HCT116 (cell line): Measurements from ENCODE around the gene SIX5. TPM values are rescaled to one million over a fixed set of nuclear protein-coding genes. Genes with fewer than 3 reads are reported as not detected.

Experiments
- ATAC-seq: fragments of 200-7000 bp; cut with Tn5 transposase; 2 replicates; pipeline ENCODE4 v1.9.1; 2020; ENCODE audit warnings: mild to moderate bottlenecking, moderate library complexity
- BruUV-seq: library from RNA; stranded (reverse); fragments of 400-500 nt; replicated peaks from 2 replicates; lab custom pipeline; 2021; lab: Mats Ljungman, UMichigan
- CTCF ChIA-PET: fragments of 300-600 bp; sonication (Branson Sonifier 250); formaldehyde crosslinking; loops from one replicate; lab custom pipeline; 2021; ENCODE audit warnings: antibody characterized with exemption; lab: Charles Lee
- POLR2A ChIA-PET: fragments of 300-600, 350-600 bp; sonication (Branson Sonifier 250); formaldehyde crosslinking; loops from one replicate; lab custom pipeline; 2021; ENCODE audit warnings: antibody characterized with exemption; lab: Charles Lee
- RAD21 ChIA-PET, 2 experiments: fragments of 300-600 bp; sonication (Branson Sonifier 250); formaldehyde crosslinking; loops; one replicate each; lab custom pipeline; 2023; ENCODE audit warnings: low total read pairs in 2 of 2; ENCODE audit not compliant: uncharacterized antibody in 2 of 2, unreplicated experiment in 2 of 2, low non-redundant PET in 1 of 2; lab: Charles Lee
- DNase-seq: peaks from one replicate; pipeline ENCODE4 v3.0.0-alpha.2; 2010; ENCODE audit warnings: low read depth, low spot score
- H2AFZ ChIP-seq: fragments of 200-600 bp; shearing (Covaris generic), sonication (generic); 2 replicates; pipeline ENCODE4 v1.6.1; 2017; ENCODE audit warnings: low read depth, mixed run types, mixed read lengths, antibody characterized with exemption, low read length; ENCODE audit not compliant: poor library complexity, severe bottlenecking
- H3K27ac ChIP-seq: 2 replicates; pipeline ENCODE4 v1.5.1; 2012; ENCODE audit warnings: low read depth, low read length
- H3K27me3 ChIP-seq: fragments of 200-600 bp; sonication (generic); 2 replicates; pipeline ENCODE4 v1.6.1; 2016; ENCODE audit warnings: mixed run types, low read length, mixed read lengths; ENCODE audit not compliant: insufficient read depth
- H3K36me3 ChIP-seq, 2 experiments: fragments of 200-500 bp in 1 of 2; fragments of 200-600 bp in 1 of 2; sonication (Bioruptor generic) in 1 of 2; sonication (generic) in 1 of 2; 2 replicates each; pipeline versions ENCODE4 v1.5.1 to v1.6.1; 2014 to 2016; ENCODE audit warnings: low read length in 2 of 2, inconsistent platforms in 1 of 2, mixed read lengths in 1 of 2, mixed run types in 1 of 2; ENCODE audit not compliant: insufficient read depth in 2 of 2, control insufficient read depth in 1 of 2
- H3K4me1 ChIP-seq, 2 experiments: fragments of 200-600 bp in 1 of 2; sonication (generic) in 1 of 2; 2 replicates each; pipeline versions ENCODE4 v1.5.1 to v1.6.1; 2012 to 2017; ENCODE audit warnings: low read length in 2 of 2, inconsistent platforms in 1 of 2, mild to moderate bottlenecking in 1 of 2, mixed read lengths in 1 of 2, mixed run types in 1 of 2, moderate library complexity in 1 of 2; ENCODE audit not compliant: insufficient read depth in 2 of 2, control insufficient read depth in 1 of 2
- H3K4me2 ChIP-seq: fragments of 200-600 bp; sonication (generic); 2 replicates; pipeline ENCODE4 v1.6.1; 2017; ENCODE audit warnings: mixed run types, low read length, mixed read lengths
- H3K4me3 ChIP-seq, 2 experiments: fragments of 200-600 bp in 1 of 2; sonication (generic) in 1 of 2; replicated peaks in 1 of 2; 2 replicates each; pipeline ENCODE4 v1.5.1; 2011 to 2016; ENCODE audit warnings: low read length in 2 of 2, control low read depth in 1 of 2, low read depth in 1 of 2, mild to moderate bottlenecking in 1 of 2, mixed read lengths in 1 of 2, mixed run types in 1 of 2
- H3K79me2 ChIP-seq: fragments of 200-600 bp; sonication (generic); 2 replicates; pipeline ENCODE4 v1.6.1; 2017; ENCODE audit warnings: mild to moderate bottlenecking, mixed run types, low read length, moderate library complexity, mixed read lengths; ENCODE audit not compliant: insufficient read depth
- H3K9ac ChIP-seq: fragments of 200-600 bp; sonication (generic); 2 replicates; pipeline ENCODE4 v1.6.1; 2016; ENCODE audit warnings: low read length, mixed read lengths
- H3K9me2 ChIP-seq: fragments of 200-600 bp; sonication (generic), shearing (Covaris generic); 2 replicates; pipeline ENCODE4 v1.6.1; 2017; ENCODE audit warnings: mixed run types, mild to moderate bottlenecking, moderate library complexity; ENCODE audit not compliant: insufficient read depth
- H3K9me3 ChIP-seq, 2 experiments: fragments of 200-500 bp in 1 of 2; fragments of 200-600 bp in 1 of 2; sonication (Bioruptor generic) in 1 of 2; sonication (generic) in 1 of 2; 2 replicates each; pipeline ENCODE4 v1.6.1; 2014 to 2017; ENCODE audit warnings: low read length in 2 of 2, mixed read lengths in 2 of 2, inconsistent platforms in 1 of 2, low read depth in 1 of 2, mild to moderate bottlenecking in 1 of 2, mixed run types in 1 of 2, moderate library complexity in 1 of 2; ENCODE audit not compliant: control insufficient read depth in 1 of 2, insufficient read depth in 1 of 2
- H4K20me1 ChIP-seq: fragments of 200-600 bp; sonication (generic), shearing (Covaris generic); 2 replicates; pipeline ENCODE4 v1.6.1; 2017; ENCODE audit warnings: mixed run types, mild to moderate bottlenecking, moderate library complexity; ENCODE audit not compliant: insufficient read depth
- CEBPB ChIP-seq: IDR thresholded peaks from 2 replicates; pipeline ENCODE4 v1.6.1; 2012; ENCODE audit warnings: low read depth
- EGR1 ChIP-seq: IDR thresholded peaks from 2 replicates; pipeline ENCODE4 v1.6.1; 2012; ENCODE audit warnings: low read depth
- EZH2 ChIP-seq: fragments of 200-600 bp; sonication (generic); IDR thresholded peaks from 2 replicates; pipeline ENCODE4 v1.6.1; 2017; ENCODE audit warnings: antibody characterized with exemption, mixed run types
- FOSL1 ChIP-seq: IDR thresholded peaks from 2 replicates; pipeline ENCODE4 v1.6.1; 2012; ENCODE audit warnings: low read depth
- JUND ChIP-seq: IDR thresholded peaks from 2 replicates; pipeline ENCODE4 v1.6.1; 2012
- POLR2A ChIP-seq: IDR thresholded peaks from 2 replicates; pipeline ENCODE4 v1.7.0; 2011; ENCODE audit warnings: borderline replicate concordance; ENCODE audit not compliant: insufficient read depth, insufficient read length; ENCODE audit errors: extremely low read depth
- POLR2AphosphoS5 ChIP-seq: IDR thresholded peaks from 2 replicates; pipeline ENCODE4 v1.6.1; 2011; ENCODE audit warnings: mild to moderate bottlenecking, low read depth, low read length, moderate library complexity
- RAD21 ChIP-seq: IDR thresholded peaks from 2 replicates; pipeline ENCODE4 v1.6.1; 2012; ENCODE audit warnings: low read depth, mild to moderate bottlenecking
- SP1 ChIP-seq: IDR thresholded peaks from 2 replicates; pipeline ENCODE4 v1.6.1; 2012; ENCODE audit warnings: low read depth
- SRF ChIP-seq: IDR thresholded peaks from 2 replicates; pipeline ENCODE4 v1.6.1; 2012; ENCODE audit warnings: low read depth
- TCF7L2 ChIP-seq: IDR thresholded peaks from 2 replicates; pipeline ENCODE4 v1.7.0; 2011; ENCODE audit warnings: borderline replicate concordance, inconsistent platforms; ENCODE audit not compliant: insufficient read depth, insufficient read length; ENCODE audit errors: extremely low read depth
- YY1 ChIP-seq: IDR thresholded peaks from 2 replicates; pipeline ENCODE4 v1.6.1; 2011; ENCODE audit warnings: low read length, low read depth, moderate library complexity, mild to moderate bottlenecking; ENCODE audit not compliant: insufficient replicate concordance; ENCODE audit errors: extremely low read depth
- intact Hi-C: fragments of 100-400 bp; cut with micrococcal nuclease; formaldehyde crosslinking; loops from 2 replicates; pipeline ENCODE4 v1.10.0; 2022
- total RNA-seq: library from RNA; stranded (reverse); gene quantifications from one replicate; pipeline ENCODE4 v1.2.1, GENCODE V29; 2021; ENCODE audit not compliant: unreplicated experiment
- TF ChIP-seq, protein P1 (sequence below): IDR thresholded peaks from 2 replicates; pipeline ENCODE4 v1.6.1; 2012
- TF ChIP-seq, protein P2 (sequence below), 3 experiments: fragments of 200-600 bp in 1 of 3; sonication (generic) in 1 of 3; IDR thresholded peaks in 2 of 3; conservative IDR thresholded peaks in 1 of 3; 2 replicates each; pipeline ENCODE4 v1.5.1; 2012 to 2017; ENCODE audit warnings: low read depth in 2 of 3, low read length in 2 of 3, antibody characterized with exemption in 1 of 3, borderline replicate concordance in 1 of 3, control low read depth in 1 of 3, mild to moderate bottlenecking in 1 of 3, mixed read lengths in 1 of 3, mixed run types in 1 of 3, moderate library complexity in 1 of 3; ENCODE audit not compliant: insufficient read depth in 1 of 3
- TF ChIP-seq, protein P3 (sequence below): IDR thresholded peaks from 2 replicates; pipeline ENCODE4 v1.6.1; 2012; ENCODE audit warnings: low read depth

Gene SIX5
- total RNA-seq, 1 experiment from 2014 or later = 18.3 TPM

DNA sequence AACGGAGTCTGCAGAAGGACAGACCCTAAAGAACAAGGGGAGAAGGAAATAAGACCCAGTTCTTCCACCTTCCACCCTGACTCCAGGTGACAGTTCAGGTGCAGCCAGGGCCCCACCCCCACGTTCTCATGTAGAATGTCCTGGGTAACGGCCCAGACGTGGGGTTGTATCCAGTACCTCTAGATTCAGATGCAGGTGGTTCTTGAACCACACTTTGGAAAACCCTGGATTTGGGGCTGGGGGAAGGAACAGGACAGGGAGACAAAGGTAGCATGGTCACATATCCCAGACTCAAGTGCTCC, 11.0 kb upstream of the SIX5 start:
- H3K27ac ChIP-seq = peak overlapping the region; percentile 91
- POLR2A ChIA-PET = interaction anchor here (0.7 to 5.1 kb wide), 2 partner anchors 11 to 35 kb away, joined by 3 to 50 read pairs; partner anchors contain the start of gene SIX5

More for the DNA sequence above, 11.0 kb upstream of the SIX5 start:
- H3K4me2 ChIP-seq = peak overlapping the region; percentile 84
- peaks cover 0 to 10% of the 10 kb centered on the region in 2 experiments; a peak in 3 of 4 replicates for H3K36me3 ChIP-seq
- intact Hi-C loops = no loop called here
- peaks cover 45 to 60% of the 10 kb centered on the region in 2 experiments for H3K4me1 ChIP-seq
- 0 out of 4 replicates have a peak overlapping the region, but pooled peaks of 1 of the 2 experiments have one; percentile 26 for H3K4me3 ChIP-seq
- ChIA-PET RAD21 (no interaction called here), CTCF (interaction anchor here (2.2 to 3.5 kb wide), 2 partner anchors 10 to 11 kb away, joined by 36 to 71 read pairs; partner anchors contain the start of gene SIX5)
- no peak overlapping the region for H2AFZ ChIP-seq
- ATAC-seq (no peak), DNase-seq (no peak)
- no peaks in the 10 kb centered on the region for H4K20me1 ChIP-seq
- BruUV-seq = no TSS peak
- H3K9me3 ChIP-seq = no peaks in the 10 kb centered on the region
- no peaks in the 10 kb centered on the region for H3K27me3 ChIP-seq
- H3K9me2 ChIP-seq = no peaks in the 10 kb centered on the region
- H3K79me2 ChIP-seq = no peaks in the 10 kb centered on the region
- peak overlapping the region; percentile 52 for H3K9ac ChIP-seq
- TF ChIP-seq POLR2A (no peak), EZH2 (no peak), SRF (no peak), CEBPB (no peak), POLR2AphosphoS5 (no peak), TCF7L2 (no peak), RAD21 (no peak), EGR1 (no peak), FOSL1 (no peak), JUND (no peak), YY1 (no peak), SP1 (no peak)
- TF ChIP-seq, protein P1, sequence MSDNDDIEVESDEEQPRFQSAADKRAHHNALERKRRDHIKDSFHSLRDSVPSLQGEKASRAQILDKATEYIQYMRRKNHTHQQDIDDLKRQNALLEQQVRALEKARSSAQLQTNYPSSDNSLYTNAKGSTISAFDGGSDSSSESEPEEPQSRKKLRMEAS = no peak
- TF ChIP-seq, protein P2, sequence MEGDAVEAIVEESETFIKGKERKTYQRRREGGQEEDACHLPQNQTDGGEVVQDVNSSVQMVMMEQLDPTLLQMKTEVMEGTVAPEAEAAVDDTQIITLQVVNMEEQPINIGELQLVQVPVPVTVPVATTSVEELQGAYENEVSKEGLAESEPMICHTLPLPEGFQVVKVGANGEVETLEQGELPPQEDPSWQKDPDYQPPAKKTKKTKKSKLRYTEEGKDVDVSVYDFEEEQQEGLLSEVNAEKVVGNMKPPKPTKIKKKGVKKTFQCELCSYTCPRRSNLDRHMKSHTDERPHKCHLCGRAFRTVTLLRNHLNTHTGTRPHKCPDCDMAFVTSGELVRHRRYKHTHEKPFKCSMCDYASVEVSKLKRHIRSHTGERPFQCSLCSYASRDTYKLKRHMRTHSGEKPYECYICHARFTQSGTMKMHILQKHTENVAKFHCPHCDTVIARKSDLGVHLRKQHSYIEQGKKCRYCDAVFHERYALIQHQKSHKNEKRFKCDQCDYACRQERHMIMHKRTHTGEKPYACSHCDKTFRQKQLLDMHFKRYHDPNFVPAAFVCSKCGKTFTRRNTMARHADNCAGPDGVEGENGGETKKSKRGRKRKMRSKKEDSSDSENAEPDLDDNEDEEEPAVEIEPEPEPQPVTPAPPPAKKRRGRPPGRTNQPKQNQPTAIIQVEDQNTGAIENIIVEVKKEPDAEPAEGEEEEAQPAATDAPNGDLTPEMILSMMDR (IDR thresholded peaks at IDR 0.05 in 2 of 3, conservative IDR thresholded peaks at IDR 0.05 in 1 of 3; ENCODE audit: borderline replicate concordance in 1 of 3, insufficient read depth in 1 of 3, low read depth in 2 of 3, low read length in 2 of 3) = no peak
- TF ChIP-seq, protein P3, sequence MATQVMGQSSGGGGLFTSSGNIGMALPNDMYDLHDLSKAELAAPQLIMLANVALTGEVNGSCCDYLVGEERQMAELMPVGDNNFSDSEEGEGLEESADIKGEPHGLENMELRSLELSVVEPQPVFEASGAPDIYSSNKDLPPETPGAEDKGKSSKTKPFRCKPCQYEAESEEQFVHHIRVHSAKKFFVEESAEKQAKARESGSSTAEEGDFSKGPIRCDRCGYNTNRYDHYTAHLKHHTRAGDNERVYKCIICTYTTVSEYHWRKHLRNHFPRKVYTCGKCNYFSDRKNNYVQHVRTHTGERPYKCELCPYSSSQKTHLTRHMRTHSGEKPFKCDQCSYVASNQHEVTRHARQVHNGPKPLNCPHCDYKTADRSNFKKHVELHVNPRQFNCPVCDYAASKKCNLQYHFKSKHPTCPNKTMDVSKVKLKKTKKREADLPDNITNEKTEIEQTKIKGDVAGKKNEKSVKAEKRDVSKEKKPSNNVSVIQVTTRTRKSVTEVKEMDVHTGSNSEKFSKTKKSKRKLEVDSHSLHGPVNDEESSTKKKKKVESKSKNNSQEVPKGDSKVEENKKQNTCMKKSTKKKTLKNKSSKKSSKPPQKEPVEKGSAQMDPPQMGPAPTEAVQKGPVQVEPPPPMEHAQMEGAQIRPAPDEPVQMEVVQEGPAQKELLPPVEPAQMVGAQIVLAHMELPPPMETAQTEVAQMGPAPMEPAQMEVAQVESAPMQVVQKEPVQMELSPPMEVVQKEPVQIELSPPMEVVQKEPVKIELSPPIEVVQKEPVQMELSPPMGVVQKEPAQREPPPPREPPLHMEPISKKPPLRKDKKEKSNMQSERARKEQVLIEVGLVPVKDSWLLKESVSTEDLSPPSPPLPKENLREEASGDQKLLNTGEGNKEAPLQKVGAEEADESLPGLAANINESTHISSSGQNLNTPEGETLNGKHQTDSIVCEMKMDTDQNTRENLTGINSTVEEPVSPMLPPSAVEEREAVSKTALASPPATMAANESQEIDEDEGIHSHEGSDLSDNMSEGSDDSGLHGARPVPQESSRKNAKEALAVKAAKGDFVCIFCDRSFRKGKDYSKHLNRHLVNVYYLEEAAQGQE = no peak
